GM18526 (cell line): ENCODE data around the gene ACP4.

Experiments
- POLR2A ChIP-seq: IDR thresholded peaks from 3 replicates; pipeline ENCODE4 v1.6.1; 2011; ENCODE audit not compliant: insufficient read length; ENCODE audit errors: extremely low read depth

The ACP4 gene

DNA sequence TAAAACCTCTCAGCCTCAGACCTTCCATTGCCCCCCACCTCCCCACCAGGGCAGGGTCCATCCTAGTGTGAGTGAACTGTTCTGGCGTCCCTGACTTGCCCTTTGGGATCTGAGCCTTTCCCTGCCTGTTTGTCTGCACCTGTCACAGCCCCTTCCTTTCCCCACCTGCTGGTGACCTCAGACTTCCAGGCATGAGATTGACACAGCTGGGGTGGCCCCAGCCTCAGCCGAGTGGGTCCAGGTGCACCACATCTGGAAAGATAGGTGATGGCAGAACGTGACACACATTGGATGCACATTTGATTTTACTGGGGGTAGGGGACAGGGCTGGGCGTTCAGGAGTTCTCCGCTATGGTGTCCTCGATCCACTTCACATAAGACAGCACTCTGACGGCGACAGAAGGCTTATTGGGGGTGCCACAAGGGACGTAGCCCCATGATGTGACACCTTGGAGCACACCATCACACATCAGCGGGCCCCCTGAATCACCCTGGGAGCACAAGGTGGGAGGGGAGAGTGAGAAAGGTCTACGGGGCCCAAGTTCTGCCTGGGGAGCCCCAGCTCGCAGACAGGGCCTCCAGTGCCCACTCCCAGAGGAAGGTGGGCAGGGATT is 28.8 kb downstream of the ACP4 start:
- no peak for TF ChIP-seq POLR2A

DNA sequence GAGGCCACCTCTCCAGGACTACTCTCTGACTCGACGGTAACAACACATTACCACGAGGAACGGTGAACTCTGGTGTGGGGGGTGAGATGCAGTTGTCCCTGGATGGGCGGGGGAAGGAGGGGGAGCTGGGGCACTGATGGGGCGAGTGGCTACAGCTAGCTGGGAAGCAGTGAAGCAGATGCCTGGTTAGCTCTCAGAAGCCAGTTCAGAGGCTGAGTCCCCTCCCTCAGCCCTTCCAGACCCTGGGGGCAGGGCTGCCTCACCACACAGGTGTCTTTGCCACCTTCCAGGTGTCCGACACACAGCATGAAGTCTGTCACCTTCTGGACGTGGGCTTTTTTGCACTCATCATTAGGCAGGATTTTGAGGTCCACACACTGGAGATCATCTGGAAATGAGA is 29.4 kb downstream of the ACP4 start:
- no peak for TF ChIP-seq POLR2A

DNA sequence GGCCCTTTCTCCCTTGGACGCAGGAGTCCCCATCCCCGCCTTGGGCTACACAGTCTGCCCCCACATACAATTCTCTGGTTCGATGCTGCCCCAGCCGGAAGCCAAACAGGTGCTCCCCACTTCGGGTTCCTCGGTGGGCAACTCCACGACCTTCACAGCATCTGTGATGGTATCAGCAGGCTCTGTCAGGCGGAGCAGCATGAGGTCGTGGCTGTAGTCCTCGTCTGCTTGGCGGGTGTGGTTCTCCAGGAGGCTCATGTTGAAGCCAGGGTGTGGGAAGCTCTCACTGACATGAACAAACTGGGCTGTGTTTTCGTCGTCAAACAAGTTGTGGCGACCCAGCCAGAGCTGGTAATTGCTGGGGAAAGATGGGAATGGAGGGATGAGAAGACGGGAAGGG is 29.9 kb downstream of the ACP4 start:
- TF ChIP-seq POLR2A: no peak

DNA sequence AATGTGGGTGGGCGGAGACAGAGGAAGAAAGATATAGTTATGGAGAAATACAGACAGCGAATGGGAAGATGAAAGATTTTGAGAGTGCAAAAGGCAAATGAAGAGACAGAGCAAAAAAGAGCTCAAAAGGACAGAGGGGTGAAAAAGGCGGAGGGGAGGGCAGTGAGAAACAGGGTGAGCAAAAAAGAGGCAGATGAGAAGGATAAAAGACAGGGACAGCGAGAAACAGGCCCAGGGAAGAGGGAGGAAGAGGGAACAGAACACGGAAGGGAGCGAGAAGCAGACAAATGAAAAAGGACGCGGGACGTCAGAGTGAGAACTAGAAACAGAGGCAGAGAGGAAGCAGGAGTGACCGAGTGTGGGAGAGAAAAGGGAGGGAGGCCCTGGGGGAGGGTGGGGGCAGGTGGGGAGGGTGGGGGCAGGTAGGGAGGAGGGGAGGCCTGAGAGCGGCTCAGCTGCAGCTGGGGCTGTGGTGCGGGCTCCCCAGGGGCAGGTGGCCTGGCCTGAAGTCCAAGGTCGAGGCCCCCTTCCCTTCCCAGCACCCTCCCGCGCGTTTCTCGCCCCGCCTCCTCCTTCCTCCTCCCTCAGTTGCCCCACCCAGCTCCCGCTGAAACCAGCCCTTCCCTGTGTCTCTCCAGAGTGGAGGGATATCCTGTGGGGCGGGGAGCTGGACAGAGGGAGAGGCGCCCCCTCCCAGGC is 30.5 kb downstream of the ACP4 start:
- peak; percentile 30 for TF ChIP-seq POLR2A

DNA sequence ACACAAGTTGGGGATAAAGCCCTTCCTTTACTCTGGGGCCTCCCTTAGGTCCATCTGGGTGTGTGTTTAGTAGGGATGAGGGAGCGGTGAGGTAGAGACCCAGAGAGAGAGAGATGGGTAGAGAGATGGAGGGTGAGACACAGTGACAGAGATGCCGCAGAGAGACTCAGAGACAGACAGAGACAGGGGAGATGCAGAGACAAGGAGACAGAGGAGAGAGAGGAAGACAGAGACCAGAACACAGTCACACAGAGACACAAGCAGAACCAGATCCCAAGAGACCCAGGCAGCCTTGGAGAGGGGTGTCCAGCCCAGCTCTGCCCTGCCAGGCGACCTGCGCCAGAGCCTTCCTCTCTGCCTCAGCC is 31.0 kb downstream of the ACP4 start:
- no peak for TF ChIP-seq POLR2A

DNA sequence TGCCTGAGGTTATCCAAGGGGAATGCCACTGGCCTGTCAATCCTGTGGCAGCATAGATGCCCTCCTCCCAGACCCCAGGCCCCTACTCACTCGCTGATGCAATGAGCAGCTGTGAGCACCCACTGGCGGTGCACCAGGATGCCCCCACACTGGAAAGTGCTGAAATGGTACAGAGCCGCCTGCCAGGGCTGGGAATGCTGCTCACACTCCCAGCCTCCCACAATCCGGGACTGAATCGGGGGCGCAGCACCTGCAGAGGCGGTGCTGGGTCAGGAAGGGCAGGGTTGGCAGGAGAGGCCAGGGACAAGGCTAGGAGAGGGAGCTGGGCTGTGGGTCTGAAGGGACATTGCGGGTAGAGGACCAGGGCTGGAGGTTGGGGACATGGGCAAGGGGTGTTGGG is 31.4 kb downstream of the ACP4 start:
- TF ChIP-seq POLR2A: no peak

DNA sequence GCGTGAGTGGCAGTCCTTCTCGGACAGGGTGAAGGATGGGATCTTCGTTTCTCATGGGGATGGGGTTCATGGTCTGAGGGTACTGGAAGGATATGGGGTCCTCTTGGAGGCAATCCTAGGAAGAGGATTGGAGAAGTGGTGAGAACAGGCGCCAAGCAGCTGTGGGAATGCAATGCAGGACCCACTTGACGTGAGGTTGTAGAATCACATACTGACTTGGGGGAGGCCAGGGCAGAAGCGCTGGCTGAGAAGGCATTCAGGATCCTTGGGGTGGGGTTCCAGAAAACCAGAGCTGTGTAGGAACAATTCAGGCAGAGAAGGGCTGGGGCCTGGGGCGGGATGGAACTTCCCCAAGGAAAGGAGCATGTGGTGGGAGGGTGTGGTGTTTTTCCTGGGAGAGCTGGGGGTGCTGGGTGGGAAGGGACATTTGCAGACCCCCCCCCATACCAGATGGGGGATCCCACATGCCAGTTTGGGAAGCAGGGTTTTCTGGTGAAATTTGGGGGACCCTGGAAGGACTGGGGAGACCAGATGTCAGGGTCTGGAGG is 32.5 kb downstream of the ACP4 start:
- no peak for TF ChIP-seq POLR2A

DNA sequence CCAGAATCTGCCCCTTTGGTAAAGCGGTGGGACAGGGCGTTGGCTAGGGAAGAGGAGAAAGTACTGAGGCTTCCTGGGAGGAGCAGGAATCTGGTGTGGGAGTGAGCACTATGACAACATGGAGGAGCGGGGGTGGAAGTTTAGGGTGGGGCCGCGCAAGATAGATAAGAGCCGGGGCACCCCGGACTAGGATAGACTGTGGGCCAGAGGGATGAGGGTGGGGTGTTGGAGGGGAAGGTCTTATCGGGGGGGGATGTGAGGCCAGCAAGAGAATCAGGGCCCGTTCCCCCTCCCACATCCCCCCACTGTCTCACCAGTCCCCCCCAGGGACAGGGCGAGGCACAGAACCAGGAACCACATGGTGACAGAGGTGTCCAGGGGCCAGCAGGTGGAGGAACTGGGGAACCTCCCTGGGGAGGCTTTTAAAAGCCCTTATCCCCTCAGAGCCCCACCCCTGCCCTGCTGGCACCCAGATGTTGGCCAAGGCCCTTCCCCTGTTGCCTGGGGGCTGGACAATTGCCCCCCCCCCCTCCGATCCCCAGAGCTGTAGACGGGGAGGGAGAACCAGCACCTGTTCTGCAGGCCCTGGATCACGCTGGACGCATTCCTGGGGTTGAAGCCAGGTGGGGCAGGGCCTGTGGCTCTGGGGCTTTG is 33.3 kb downstream of the ACP4 start, which contains the start of gene KLK1:
Gene KLK1, minus strand, starts transcription at position 399 of the 654 bp plus-strand sequence. Its CDS starts 39 bp downstream, at position 360.
- no peak for TF ChIP-seq POLR2A

DNA sequence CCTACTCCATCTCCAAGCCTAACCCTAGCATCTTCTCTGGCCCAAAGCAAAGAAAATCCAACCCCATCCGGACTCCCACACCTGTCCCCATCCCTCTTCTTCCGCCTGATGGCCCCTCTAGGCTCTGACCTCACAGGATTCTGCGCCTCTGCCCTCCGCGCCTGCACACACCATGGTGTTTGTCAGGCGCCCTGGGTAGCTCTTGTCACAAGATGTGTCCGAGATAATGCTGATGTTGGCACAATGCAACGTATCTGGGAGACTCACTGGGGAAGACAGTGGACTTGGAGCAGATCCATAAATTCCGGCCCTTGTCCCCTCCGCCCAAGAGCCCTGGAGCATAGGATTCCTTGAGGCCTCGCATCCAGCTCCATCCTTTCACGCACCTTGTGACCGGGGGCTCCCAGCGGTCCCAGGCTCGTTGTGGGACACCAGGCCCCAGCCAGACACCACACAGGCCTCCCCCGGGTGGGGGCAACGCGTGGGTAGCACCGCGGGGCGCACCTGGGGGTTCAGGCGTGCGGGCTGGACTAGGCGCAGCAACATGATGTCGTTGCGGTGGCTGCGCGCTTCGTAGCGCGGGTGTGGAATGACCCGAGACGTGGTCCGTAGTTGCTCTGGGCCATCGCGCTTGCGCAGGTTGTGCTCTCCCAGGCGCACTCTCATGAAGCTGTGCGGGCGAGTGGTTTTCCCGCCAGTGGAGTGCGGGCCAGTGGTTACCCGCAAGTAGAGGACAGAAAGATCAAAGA is 36.5 kb downstream of the ACP4 start:
- TF ChIP-seq POLR2A: no peak

DNA sequence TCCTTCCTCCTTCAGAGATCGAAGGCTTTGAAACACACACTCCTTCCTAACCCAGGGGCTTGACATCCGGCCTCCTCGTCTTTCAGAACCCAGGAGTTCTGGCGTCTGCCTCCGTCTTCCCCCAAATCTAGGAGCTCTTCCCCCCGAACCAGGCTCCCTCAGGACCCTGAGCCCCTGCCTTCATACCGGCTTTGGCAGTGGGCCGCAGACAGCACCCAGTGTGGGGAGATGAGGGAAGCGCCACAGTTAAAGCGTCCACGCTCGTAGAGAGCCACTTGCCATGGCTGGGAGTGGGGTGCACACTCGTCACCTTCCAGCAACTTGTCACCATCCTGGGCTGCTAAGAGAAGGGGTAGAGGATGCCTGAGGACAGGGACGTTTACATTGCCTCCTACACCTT is 37.3 kb downstream of the ACP4 start:
- TF ChIP-seq POLR2A: no peak

DNA sequence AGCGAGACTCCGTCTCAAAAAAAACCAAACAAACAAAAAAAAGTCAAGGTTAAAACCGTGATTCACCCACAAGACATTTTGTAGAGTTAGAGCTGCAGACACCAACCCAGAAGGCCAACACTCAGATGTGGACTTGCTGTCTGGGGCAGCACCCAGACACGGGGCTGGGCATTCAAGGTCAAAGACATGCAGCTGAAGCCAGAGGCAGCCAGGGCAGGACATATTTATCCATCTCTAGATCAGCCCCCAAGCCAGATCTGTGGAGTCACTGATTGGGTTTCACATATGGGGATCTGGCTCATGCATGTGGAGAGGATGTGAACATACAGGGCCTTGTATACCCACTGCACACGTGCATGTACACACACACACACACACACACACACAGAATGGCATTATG is 39.6 kb downstream of the ACP4 start:
- TF ChIP-seq POLR2A: no peak

DNA sequence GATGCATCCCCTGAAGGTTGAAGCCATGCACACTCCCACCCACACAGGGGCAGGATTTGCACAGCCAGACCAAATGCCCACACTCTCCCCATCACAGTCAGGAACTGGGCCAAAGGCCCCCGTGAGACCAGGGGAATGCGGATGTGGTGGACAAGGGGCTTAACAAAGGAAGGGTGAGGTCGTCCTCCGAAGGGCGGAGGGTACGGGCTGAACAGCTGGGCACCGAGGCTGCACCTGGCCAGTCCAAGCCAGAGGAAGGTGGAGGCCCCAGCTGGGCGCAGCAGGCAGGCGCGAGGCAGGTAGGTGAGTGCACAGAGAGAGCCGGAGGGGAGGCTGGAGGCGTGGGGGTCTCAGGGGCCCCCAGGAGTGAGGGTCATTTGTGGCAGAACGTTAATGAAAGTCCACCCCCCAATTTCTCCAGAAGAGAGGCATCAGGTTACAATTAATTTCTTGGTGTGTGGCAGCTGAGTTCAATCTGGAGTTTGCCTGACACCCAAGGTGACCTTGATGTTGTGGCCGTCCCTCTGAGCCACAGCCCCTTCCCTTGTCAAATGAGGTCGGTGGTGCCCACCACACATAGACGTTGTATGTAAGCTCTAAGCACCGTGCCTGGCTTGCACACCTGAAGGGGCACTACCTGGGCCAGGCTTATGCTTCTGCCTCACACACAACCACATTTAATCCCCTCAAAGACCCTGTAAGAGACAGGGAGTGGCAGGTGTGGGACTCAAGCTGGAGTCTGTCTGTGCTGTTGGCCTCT is 40.2 kb downstream of the ACP4 start:
- no peak for TF ChIP-seq POLR2A

DNA sequence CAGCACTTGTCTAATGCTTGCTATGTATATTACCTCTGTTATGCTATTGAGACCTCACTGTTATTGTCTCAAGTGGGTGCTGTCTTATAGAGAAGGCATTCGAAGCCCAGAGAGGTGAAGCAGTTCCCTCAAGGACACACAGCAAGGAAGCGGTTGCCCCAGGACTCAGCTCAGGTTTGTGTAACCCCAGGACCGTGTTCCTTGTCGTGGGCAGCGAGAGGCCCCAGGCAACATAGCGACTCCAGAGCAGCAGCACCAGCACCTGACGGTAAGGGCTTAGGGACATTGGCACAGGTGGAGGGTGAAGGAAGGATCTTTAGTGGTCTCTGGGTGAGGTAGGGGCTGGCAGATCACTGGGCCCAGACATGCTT is 40.8 kb downstream of the ACP4 start:
- no peak for TF ChIP-seq POLR2A

DNA sequence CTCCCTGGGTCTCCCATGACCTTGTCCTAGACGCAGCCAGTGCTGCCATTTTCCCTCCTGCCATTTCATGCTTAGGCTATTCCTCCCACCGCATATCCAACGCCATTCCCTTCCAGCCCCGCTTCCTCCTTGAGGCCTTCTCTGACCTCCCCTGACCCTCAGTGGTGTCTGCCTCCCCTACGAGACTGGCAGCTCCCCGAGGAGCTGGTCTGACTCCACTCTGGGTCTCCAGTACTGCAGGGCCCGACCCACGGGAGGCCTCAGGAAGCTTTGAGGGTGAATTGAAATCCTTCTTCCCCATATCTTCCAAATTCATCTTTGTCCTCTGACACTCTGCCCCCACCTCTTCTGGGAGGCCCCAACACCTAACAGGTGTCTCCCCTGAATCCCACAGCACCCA is 42.5 kb downstream of the ACP4 start:
- no peak for TF ChIP-seq POLR2A
